Measurements from ENCODE around the gene MRPS27.

The MRPS27 gene

GRCh38 chr5:72265032-72265877 is 54.8 kb downstream of the MRPS27 start:
- DNase-seq (ENCODE audit: low read depth in 1 of 2, low spot score in 1 of 2): no peak

- DNase-seq (ENCODE audit: low read depth in 1 of 2, low spot score in 1 of 2): no peak
Observed at GRCh38 chr5:72256536-72256935, 63.5 kb downstream of the MRPS27 start.

GRCh38 chr5:72255670-72256069 is 64.4 kb downstream of the MRPS27 start:
- no peak for DNase-seq (ENCODE audit: low read depth in 1 of 2, low spot score in 1 of 2)

- DNase-seq (ENCODE audit: low read depth in 1 of 2, low spot score in 1 of 2): no peak
Observed at GRCh38 chr5:72255237-72255636, 64.8 kb downstream of the MRPS27 start.

- no peak for DNase-seq (ENCODE audit: low read depth in 1 of 2, low spot score in 1 of 2)
Observed at GRCh38 chr5:72252574-72253155, 67.4 kb downstream of the MRPS27 start.

- no peak for DNase-seq (ENCODE audit: low read depth in 1 of 2, low spot score in 1 of 2)
Observed at GRCh38 chr5:72252008-72252407, 68.0 kb downstream of the MRPS27 start.

- no peak for DNase-seq (ENCODE audit: low read depth in 1 of 2, low spot score in 1 of 2)
Observed at GRCh38 chr5:72251386-72251785, 68.7 kb downstream of the MRPS27 start.

GRCh38 chr5:72248410-72248981 is 71.5 kb downstream of the MRPS27 start:
- DNase-seq (ENCODE audit: low read depth in 1 of 2, low spot score in 1 of 2): no peak

- no peak for DNase-seq (ENCODE audit: low read depth in 1 of 2, low spot score in 1 of 2)
Observed at GRCh38 chr5:72246954-72247442, 73.0 kb downstream of the MRPS27 start.

GRCh38 chr5:72245951-72246532 is 74.0 kb downstream of the MRPS27 start:
- DNase-seq (ENCODE audit: low read depth in 1 of 2, low spot score in 1 of 2): no peak

GRCh38 chr5:72245546-72245945 is 74.5 kb downstream of the MRPS27 start:
- DNase-seq (ENCODE audit: low read depth in 1 of 2, low spot score in 1 of 2): no peak

GRCh38 chr5:72244862-72245371 is 75.1 kb downstream of the MRPS27 start:
- DNase-seq (ENCODE audit: low read depth in 1 of 2, low spot score in 1 of 2): no peak

GRCh38 chr5:72243706-72244105 is 76.3 kb downstream of the MRPS27 start:
- DNase-seq (ENCODE audit: low read depth in 1 of 2, low spot score in 1 of 2): no peak

GRCh38 chr5:72242796-72243475 is 77.1 kb downstream of the MRPS27 start:
- no peak for DNase-seq (ENCODE audit: low read depth in 1 of 2, low spot score in 1 of 2)

- DNase-seq (ENCODE audit: low read depth in 1 of 2, low spot score in 1 of 2): no peak
Observed at GRCh38 chr5:72241346-72242003, 78.6 kb downstream of the MRPS27 start.

GRCh38 chr5:72238712-72239445 is 81.2 kb downstream of the MRPS27 start:
- DNase-seq (ENCODE audit: low read depth in 1 of 2, low spot score in 1 of 2): no peak

GRCh38 chr5:72237879-72238278 is 82.2 kb downstream of the MRPS27 start:
- DNase-seq (ENCODE audit: low read depth in 1 of 2, low spot score in 1 of 2): no peak

GRCh38 chr5:72237415-72237814 is 82.6 kb downstream of the MRPS27 start:
- DNase-seq (ENCODE audit: low read depth in 1 of 2, low spot score in 1 of 2): no peak

- no peak for DNase-seq (ENCODE audit: low read depth in 1 of 2, low spot score in 1 of 2)
Observed at GRCh38 chr5:72235725-72236124, 84.3 kb downstream of the MRPS27 start.

- no peak for DNase-seq (ENCODE audit: low read depth in 1 of 2, low spot score in 1 of 2)
Observed at GRCh38 chr5:72234868-72235267, 85.2 kb downstream of the MRPS27 start.
